ENCODE results near the gene DRICH1. TPM values are rescaled to one million over a fixed set of nuclear protein-coding genes. Genes with fewer than 3 reads are reported as not detected.

The DRICH1 gene
- 0.70 and 0.85 TPM in 2 replicates for polyA plus RNA-seq (2011; rRNA removed)
- polyA plus RNA-seq (2012; cell fraction: cytosol; rRNA removed) = 0.21 and 0.25 TPM in 2 replicates
- 0.78 and 0.84 TPM in 2 replicates for polyA plus RNA-seq (2012; cell fraction: nucleus; rRNA removed)
- polyA plus RNA-seq (2017; fragmentation: RNase III; extraction: RNeasy Plus Mini Kit Qiagen cat#74134 plus additional on column Dnase treatment) = 0.26 to 0.58 TPM (median 0.28 TPM) in 3 replicates
- polyA minus RNA-seq (2011; rRNA and poly(A)+ RNA removed) = 0.33 and 0.44 TPM in 2 replicates

- CTCF ChIA-PET = interaction anchor here (1.2 kb wide), 1 partner anchor 9 kb away, joined by 5 read pairs; no protein-coding TSS in a partner anchor
- POLR2A ChIA-PET = no interaction called here
These were observed at the start of gene DRICH1 for GRCh38 chr22:23632178-23632577. DRICH1 (minus strand) TSS chr22:23632321; CDS start chr22:23632023, 298 bp downstream.

GRCh38 chr22:23681026-23681809 lies 49.1 kb upstream of the DRICH1 start:
- Histone ChIP-seq H3K4me2 (no peak overlapping the region), H3K9me3 (no peaks in the 10 kb centered on the region), H3K4me3 (no peak overlapping the region), H3K27ac (no peak overlapping the region), H3K4me1 (no peaks in the 10 kb centered on the region)
- no peak for TF ChIP-seq PHF8 (IDR thresholded peaks at IDR 0.05; ENCODE audit: borderline replicate concordance, low read depth)
- TF ChIP-seq, protein P1, sequence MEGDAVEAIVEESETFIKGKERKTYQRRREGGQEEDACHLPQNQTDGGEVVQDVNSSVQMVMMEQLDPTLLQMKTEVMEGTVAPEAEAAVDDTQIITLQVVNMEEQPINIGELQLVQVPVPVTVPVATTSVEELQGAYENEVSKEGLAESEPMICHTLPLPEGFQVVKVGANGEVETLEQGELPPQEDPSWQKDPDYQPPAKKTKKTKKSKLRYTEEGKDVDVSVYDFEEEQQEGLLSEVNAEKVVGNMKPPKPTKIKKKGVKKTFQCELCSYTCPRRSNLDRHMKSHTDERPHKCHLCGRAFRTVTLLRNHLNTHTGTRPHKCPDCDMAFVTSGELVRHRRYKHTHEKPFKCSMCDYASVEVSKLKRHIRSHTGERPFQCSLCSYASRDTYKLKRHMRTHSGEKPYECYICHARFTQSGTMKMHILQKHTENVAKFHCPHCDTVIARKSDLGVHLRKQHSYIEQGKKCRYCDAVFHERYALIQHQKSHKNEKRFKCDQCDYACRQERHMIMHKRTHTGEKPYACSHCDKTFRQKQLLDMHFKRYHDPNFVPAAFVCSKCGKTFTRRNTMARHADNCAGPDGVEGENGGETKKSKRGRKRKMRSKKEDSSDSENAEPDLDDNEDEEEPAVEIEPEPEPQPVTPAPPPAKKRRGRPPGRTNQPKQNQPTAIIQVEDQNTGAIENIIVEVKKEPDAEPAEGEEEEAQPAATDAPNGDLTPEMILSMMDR (IDR thresholded peaks at IDR 0.05) = no peak
- TF ChIP-seq RFX5 (IDR thresholded peaks at IDR 0.05) = no peak
- no peak for TF ChIP-seq EHF (CRISPR knock-in tag; IDR thresholded peaks at IDR 0.05)
- TF ChIP-seq POLR2AphosphoS2 (conservative IDR thresholded peaks at IDR 0.05; ENCODE audit: low read length) = no peak
- no peak for TF ChIP-seq CHD4 (IDR thresholded peaks at IDR 0.05; ENCODE audit: borderline replicate concordance)
- TF ChIP-seq HOXB5 (CRISPR knock-in tag; IDR thresholded peaks at IDR 0.05) = no peak
- no peak for TF ChIP-seq SREBF2 (IDR thresholded peaks at IDR 0.05)
- TF ChIP-seq JUNB (IDR thresholded peaks at IDR 0.05) = no peak
- TF ChIP-seq, protein P2, sequence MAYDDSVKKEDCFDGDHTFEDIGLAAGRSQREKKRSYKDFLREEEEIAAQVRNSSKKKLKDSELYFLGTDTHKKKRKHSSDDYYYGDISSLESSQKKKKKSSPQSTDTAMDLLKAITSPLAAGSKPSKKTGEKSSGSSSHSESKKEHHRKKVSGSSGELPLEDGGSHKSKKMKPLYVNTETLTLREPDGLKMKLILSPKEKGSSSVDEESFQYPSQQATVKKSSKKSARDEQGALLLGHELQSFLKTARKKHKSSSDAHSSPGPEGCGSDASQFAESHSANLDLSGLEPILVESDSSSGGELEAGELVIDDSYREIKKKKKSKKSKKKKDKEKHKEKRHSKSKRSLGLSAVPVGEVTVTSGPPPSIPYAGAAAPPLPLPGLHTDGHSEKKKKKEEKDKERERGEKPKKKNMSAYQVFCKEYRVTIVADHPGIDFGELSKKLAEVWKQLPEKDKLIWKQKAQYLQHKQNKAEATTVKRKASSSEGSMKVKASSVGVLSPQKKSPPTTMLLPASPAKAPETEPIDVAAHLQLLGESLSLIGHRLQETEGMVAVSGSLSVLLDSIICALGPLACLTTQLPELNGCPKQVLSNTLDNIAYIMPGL (CRISPR knock-in tag; IDR thresholded peaks at IDR 0.05; ENCODE audit: borderline replicate concordance) = no peak
- TF ChIP-seq CBX8 (IDR thresholded peaks at IDR 0.05) = no peak
- TF ChIP-seq ZNF302 (CRISPR knock-in tag; IDR thresholded peaks at IDR 0.05) = no peak
- no peak for TF ChIP-seq PBX3 (IDR thresholded peaks at IDR 0.05)
- TF ChIP-seq BHLHE40 (IDR thresholded peaks at IDR 0.05; ENCODE audit: low read depth, low read length) = no peak
- TF ChIP-seq, protein P3, sequence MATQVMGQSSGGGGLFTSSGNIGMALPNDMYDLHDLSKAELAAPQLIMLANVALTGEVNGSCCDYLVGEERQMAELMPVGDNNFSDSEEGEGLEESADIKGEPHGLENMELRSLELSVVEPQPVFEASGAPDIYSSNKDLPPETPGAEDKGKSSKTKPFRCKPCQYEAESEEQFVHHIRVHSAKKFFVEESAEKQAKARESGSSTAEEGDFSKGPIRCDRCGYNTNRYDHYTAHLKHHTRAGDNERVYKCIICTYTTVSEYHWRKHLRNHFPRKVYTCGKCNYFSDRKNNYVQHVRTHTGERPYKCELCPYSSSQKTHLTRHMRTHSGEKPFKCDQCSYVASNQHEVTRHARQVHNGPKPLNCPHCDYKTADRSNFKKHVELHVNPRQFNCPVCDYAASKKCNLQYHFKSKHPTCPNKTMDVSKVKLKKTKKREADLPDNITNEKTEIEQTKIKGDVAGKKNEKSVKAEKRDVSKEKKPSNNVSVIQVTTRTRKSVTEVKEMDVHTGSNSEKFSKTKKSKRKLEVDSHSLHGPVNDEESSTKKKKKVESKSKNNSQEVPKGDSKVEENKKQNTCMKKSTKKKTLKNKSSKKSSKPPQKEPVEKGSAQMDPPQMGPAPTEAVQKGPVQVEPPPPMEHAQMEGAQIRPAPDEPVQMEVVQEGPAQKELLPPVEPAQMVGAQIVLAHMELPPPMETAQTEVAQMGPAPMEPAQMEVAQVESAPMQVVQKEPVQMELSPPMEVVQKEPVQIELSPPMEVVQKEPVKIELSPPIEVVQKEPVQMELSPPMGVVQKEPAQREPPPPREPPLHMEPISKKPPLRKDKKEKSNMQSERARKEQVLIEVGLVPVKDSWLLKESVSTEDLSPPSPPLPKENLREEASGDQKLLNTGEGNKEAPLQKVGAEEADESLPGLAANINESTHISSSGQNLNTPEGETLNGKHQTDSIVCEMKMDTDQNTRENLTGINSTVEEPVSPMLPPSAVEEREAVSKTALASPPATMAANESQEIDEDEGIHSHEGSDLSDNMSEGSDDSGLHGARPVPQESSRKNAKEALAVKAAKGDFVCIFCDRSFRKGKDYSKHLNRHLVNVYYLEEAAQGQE (IDR thresholded peaks at IDR 0.05) = no peak
- no peak for DNase-seq (ENCODE audit: low read depth in 1 of 2, low spot score in 1 of 2)
- POLR2A ChIA-PET = no interaction called here
- 90% methylated on average over 3 of the region's 5 CpGs for WGBS (ENCODE audit: missing lambda C conversion rate)
- no peak for FAIRE-seq
- CTCF ChIA-PET = no interaction called here
- ATAC-seq = no peak

More at GRCh38 chr22:23632178-23632577, at the start of gene DRICH1:
- DNase-seq (ENCODE audit: low read depth in 1 of 2, low spot score in 1 of 2) (no peak), FAIRE-seq (no peak), ATAC-seq (no peak)
- Histone ChIP-seq H3K27ac (no peak within 1 kb of the TSS), H3K4me2 (no peak within 1 kb of the TSS), H3K9me3 (no peaks in the 10 kb centered on the region), H3K4me3 (no peak within 1 kb of the TSS), H3K4me1 (no peaks in the 10 kb centered on the region)
- WGBS (ENCODE audit: missing lambda C conversion rate) = 43% methylated on average over 2 of the region's 2 CpGs
- TF ChIP-seq RNF2 (IDR thresholded peaks at IDR 0.05; ENCODE audit: borderline replicate concordance, low read depth) (no peak), NR3C1 (IDR thresholded peaks at IDR 0.05) (no peak), RFX5 (IDR thresholded peaks at IDR 0.05) (no peak), RCOR1 (IDR thresholded peaks at IDR 0.05; ENCODE audit: low read depth, low read length) (no peak), JUN (IDR thresholded peaks at IDR 0.05) (no peak), ESRRA (IDR thresholded peaks at IDR 0.05; ENCODE audit: borderline replicate concordance, low read length) (no peak), HDAC2 (IDR thresholded peaks at IDR 0.05) (no peak), FOSB (CRISPR knock-in tag; IDR thresholded peaks at IDR 0.05) (no peak), NFE2L2 (conservative IDR thresholded peaks at IDR 0.05; ENCODE audit: low read length) (no peak), EHMT2 (IDR thresholded peaks at IDR 0.05; ENCODE audit: low read depth) (no peak), TFCP2L1 (CRISPR knock-in tag; IDR thresholded peaks at IDR 0.05) (no peak), CBX8 (IDR thresholded peaks at IDR 0.05) (no peak), FOXS1 (CRISPR knock-in tag; IDR thresholded peaks at IDR 0.05) (no peak), BHLHE40 (IDR thresholded peaks at IDR 0.05; ENCODE audit: low read depth, low read length) (no peak), ZFP36 (IDR thresholded peaks at IDR 0.05; ENCODE audit: borderline replicate concordance, partially characterized antibody) (no peak), CEBPB (IDR thresholded peaks at IDR 0.05) (no peak)
- TF ChIP-seq, protein P4, sequence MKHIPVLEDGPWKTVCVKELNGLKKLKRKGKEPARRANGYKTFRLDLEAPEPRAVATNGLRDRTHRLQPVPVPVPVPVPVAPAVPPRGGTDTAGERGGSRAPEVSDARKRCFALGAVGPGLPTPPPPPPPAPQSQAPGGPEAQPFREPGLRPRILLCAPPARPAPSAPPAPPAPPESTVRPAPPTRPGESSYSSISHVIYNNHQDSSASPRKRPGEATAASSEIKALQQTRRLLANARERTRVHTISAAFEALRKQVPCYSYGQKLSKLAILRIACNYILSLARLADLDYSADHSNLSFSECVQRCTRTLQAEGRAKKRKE (CRISPR knock-in tag; IDR thresholded peaks at IDR 0.05; ENCODE audit: low read depth) = no peak
